Measurements from ENCODE around the gene EBF3.

DNA sequence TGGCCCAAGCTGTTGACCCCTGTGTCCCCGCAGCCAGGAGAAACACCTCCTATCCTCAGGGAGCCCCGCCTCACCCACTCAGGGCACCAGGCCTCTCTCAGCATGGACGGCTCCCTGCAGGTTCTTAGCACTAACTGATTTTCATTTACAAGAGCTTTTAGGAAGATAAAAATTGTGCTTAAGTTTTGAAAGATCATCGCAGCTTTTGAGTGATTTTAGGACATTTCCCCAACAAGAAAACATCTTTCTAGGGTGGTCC is 22.1 kb downstream of the EBF3 start:
- TF ChIP-seq, protein P1, sequence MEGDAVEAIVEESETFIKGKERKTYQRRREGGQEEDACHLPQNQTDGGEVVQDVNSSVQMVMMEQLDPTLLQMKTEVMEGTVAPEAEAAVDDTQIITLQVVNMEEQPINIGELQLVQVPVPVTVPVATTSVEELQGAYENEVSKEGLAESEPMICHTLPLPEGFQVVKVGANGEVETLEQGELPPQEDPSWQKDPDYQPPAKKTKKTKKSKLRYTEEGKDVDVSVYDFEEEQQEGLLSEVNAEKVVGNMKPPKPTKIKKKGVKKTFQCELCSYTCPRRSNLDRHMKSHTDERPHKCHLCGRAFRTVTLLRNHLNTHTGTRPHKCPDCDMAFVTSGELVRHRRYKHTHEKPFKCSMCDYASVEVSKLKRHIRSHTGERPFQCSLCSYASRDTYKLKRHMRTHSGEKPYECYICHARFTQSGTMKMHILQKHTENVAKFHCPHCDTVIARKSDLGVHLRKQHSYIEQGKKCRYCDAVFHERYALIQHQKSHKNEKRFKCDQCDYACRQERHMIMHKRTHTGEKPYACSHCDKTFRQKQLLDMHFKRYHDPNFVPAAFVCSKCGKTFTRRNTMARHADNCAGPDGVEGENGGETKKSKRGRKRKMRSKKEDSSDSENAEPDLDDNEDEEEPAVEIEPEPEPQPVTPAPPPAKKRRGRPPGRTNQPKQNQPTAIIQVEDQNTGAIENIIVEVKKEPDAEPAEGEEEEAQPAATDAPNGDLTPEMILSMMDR (IDR thresholded peaks at IDR 0.05) = no peak
- TF ChIP-seq POLR2A (IDR thresholded peaks at IDR 0.05) = no peak
- no peak for TF ChIP-seq EP300 (IDR thresholded peaks at IDR 0.05)
- no peak for TF ChIP-seq POLR2AphosphoS5 (IDR thresholded peaks at IDR 0.05)

All from sigmoid colon (tissue), 4 donors.